ENCODE data around the gene REC8. TPM values are rescaled to one million over a fixed set of nuclear protein-coding genes. Genes with fewer than 3 reads are reported as not detected.

Gene REC8
- total RNA-seq, 2 experiments from 2014 or later: 54.5 to 58.6 TPM

DNA sequence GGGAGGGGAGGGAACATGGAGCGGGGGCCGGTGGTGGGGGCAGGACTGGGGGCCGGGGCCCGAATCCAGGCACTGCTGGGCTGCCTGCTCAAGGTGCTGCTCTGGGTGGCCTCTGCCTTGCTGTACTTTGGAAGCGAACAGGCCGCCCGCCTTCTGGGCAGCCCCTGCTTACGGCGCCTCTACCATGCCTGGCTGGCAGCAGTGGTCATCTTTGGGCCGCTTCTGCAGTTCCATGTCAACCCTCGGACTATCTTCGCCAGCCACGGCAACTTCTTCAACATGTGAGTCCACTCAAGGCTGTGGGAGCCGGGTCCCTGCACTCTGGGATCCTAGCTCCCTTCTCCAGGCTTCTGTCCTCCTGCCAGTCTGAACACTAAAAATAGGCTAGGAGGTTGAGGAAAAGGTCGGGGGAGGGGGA, 40.3 kb upstream of the REC8 start:
- ChIA-PET POLR2A (interaction anchor here (1.6 to 8.7 kb wide), 3 partner anchors 15 to 29 kb away, joined by 6 to 119 read pairs (median 17); partner anchors contain the start of genes DCAF11, IRF9, NRL and RNF31), CTCF (interaction anchor here (1.1 to 2.3 kb wide), 4 partner anchors 10 to 74 kb away, joined by 3 to 9 read pairs (median 5); partner anchors contain the start of gene EMC9)
- H3K27ac Mint-ChIP-seq: peak overlapping the region; percentile 83
- peaks cover 4% of the 10 kb centered on the region for H3K36me3 Mint-ChIP-seq (ENCODE audit: low read depth)
- ATAC-seq: no peak
- peaks cover 31% of the 10 kb centered on the region for H3K4me1 Mint-ChIP-seq (ENCODE audit: low read depth)
- H3K9me3 Mint-ChIP-seq (ENCODE audit: insufficient read depth): no peaks in the 10 kb centered on the region
- no peaks in the 10 kb centered on the region for H3K27me3 Mint-ChIP-seq (ENCODE audit: low read depth)
- DNase-seq: no peak
- no peak overlapping the region for H3K4me3 Mint-ChIP-seq

GRCh38 chr14:24132061-24132685, 39.7 kb upstream of the REC8 start:
- Mint-ChIP-seq H3K36me3 (ENCODE audit: low read depth) (peaks cover 10% of the 10 kb centered on the region), H3K27ac (peak overlapping the region; percentile 83), H3K27me3 (ENCODE audit: low read depth) (no peaks in the 10 kb centered on the region), H3K4me1 (ENCODE audit: low read depth) (peaks cover 36% of the 10 kb centered on the region), H3K4me3 (peak overlapping the region; percentile 34), H3K9me3 (ENCODE audit: insufficient read depth) (no peaks in the 10 kb centered on the region)
- DNase-seq (peak; percentile 33), ATAC-seq (no peak)
- ChIA-PET POLR2A (interaction anchor here (1.0 to 8.7 kb wide), 7 partner anchors 9 to 29 kb away, joined by 3 to 119 read pairs (median 5); partner anchors contain the start of genes DCAF11, EMC9, IRF9 and NRL), CTCF (interaction anchor here (0.7 to 2.3 kb wide), 5 partner anchors 9 to 74 kb away, joined by 3 to 9 read pairs (median 4); partner anchors contain the start of gene EMC9)

DNA sequence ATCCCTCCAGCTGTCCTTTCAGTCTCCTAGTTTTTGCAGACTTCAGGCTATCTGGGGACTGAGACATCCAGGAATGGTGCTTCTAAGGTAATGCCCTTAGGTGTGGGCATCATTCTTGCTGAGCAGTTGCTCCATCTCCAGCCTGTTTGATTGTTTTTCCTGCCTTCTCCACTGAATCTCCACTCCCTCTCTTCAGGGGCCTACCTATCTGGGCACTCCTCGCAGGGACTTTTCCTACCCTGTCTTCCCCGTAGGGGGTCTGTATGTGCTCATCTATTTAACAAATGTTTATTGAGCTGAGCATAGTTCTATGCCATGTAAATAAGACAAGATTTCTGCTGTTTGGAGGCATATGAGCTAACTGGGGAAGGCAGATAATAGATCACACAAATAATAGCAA, 38.9 kb upstream of the REC8 start:
- peaks cover 41% of the 10 kb centered on the region for H3K4me1 Mint-ChIP-seq (ENCODE audit: low read depth)
- DNase-seq (no peak), ATAC-seq (no peak)
- peaks cover 18% of the 10 kb centered on the region for H3K36me3 Mint-ChIP-seq (ENCODE audit: low read depth)
- peak overlapping the region; percentile 83 for H3K27ac Mint-ChIP-seq
- CTCF ChIA-PET: interaction anchor here (0.7 to 2.3 kb wide), 6 partner anchors 8 to 75 kb away, joined by 3 to 9 read pairs (median 4); partner anchors contain the start of gene EMC9
- no peaks in the 10 kb centered on the region for H3K9me3 Mint-ChIP-seq (ENCODE audit: insufficient read depth)
- no peaks in the 10 kb centered on the region for H3K27me3 Mint-ChIP-seq (ENCODE audit: low read depth)
- H3K4me3 Mint-ChIP-seq: no peak overlapping the region
- POLR2A ChIA-PET: interaction anchor here (1.0 to 8.7 kb wide), 7 partner anchors 8 to 28 kb away, joined by 3 to 119 read pairs (median 5); partner anchors contain the start of genes DCAF11, EMC9, IRF9 and NRL

GRCh38 chr14:24133735-24134134, 38.1 kb upstream of the REC8 start:
- Mint-ChIP-seq H3K9me3 (ENCODE audit: insufficient read depth) (no peaks in the 10 kb centered on the region), H3K4me1 (ENCODE audit: low read depth) (peaks cover 46% of the 10 kb centered on the region), H3K4me3 (no peak overlapping the region), H3K36me3 (ENCODE audit: low read depth) (peaks cover 25% of the 10 kb centered on the region), H3K27me3 (ENCODE audit: low read depth) (no peaks in the 10 kb centered on the region), H3K27ac (no peak overlapping the region)
- ChIA-PET CTCF (interaction anchor here (0.9 to 2.3 kb wide), 5 partner anchors 17 to 28 kb away, joined by 3 to 9 read pairs (median 3); partner anchors contain the start of genes DCAF11, IRF9 and NRL), POLR2A (interaction anchor here (1.4 to 8.7 kb wide), 4 partner anchors 8 to 27 kb away, joined by 3 to 119 read pairs (median 12); partner anchors contain the start of genes DCAF11, EMC9, IRF9 and NRL)
- DNase-seq: no peak
- no peak for ATAC-seq

DNA sequence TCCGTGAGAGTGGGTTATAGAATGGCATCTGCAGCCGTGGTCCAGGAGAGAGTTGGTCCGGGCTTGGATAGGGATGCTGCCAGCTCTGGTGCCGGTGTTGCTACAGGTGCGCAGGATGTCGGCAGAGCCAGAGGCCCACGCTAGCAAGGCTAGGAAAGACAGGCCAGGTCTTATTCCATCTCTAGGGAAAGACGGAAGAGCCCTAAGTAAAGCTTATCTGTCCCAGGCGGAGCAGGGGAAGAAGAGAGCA, 36.4 kb upstream of the REC8 start:
- Mint-ChIP-seq H3K9me3 (ENCODE audit: insufficient read depth) (no peaks in the 10 kb centered on the region), H3K4me3 (peak overlapping the region; percentile 86), H3K27ac (peak overlapping the region; percentile 86), H3K36me3 (ENCODE audit: low read depth) (peaks cover 42% of the 10 kb centered on the region), H3K4me1 (ENCODE audit: low read depth) (peaks cover 58% of the 10 kb centered on the region), H3K27me3 (ENCODE audit: low read depth) (no peaks in the 10 kb centered on the region)
- DNase-seq: peak; percentile 36
- POLR2A ChIA-PET: interaction anchor here (0.6 to 8.7 kb wide), 11 partner anchors 9 to 175 kb away, joined by 3 to 119 read pairs (median 6); partner anchors contain the start of genes CHMP4A, DCAF11, IPO4 and IRF9
- ATAC-seq: peak; percentile 3
- CTCF ChIA-PET: interaction anchor here (0.6 to 5.2 kb wide), 8 partner anchors 12 to 77 kb away, joined by 3 to 43 read pairs (median 8); partner anchors contain the start of genes DCAF11, IRF9, NRL and PSME2

- peak; percentile 91 for ATAC-seq
- Mint-ChIP-seq H3K4me1 (ENCODE audit: low read depth) (peaks cover 54% of the 10 kb centered on the region), H3K36me3 (ENCODE audit: low read depth) (peaks cover 47% of the 10 kb centered on the region), H3K27ac (peak within 1 kb of the TSS; percentile 91), H3K27me3 (ENCODE audit: low read depth) (no peaks in the 10 kb centered on the region), H3K9me3 (ENCODE audit: insufficient read depth) (no peaks in the 10 kb centered on the region), H3K4me3 (peak within 1 kb of the TSS; percentile 86)
- POLR2A ChIA-PET: interaction anchor here (0.5 to 8.7 kb wide), 17 partner anchors 9 to 174 kb away, joined by 3 to 119 read pairs (median 5); partner anchors contain the start of genes CARMIL3, CHMP4A, DCAF11 and IPO4
- DNase-seq: peak; percentile 95
- CTCF ChIA-PET: interaction anchor here (0.6 to 5.2 kb wide), 10 partner anchors 9 to 175 kb away, joined by 3 to 43 read pairs (median 5); partner anchors contain the start of genes DCAF11, IRF9, LTB4R and NRL
Observed at GRCh38 chr14:24135834-24136683, 35.8 kb upstream of the REC8 start, which contains the start of gene PSME1. Gene PSME1 (plus strand): TSS chr14:24136194. CDS start chr14:24136263, 69 bp downstream.

GRCh38 chr14:24136684-24137528, 35.0 kb upstream of the REC8 start:
- ChIA-PET CTCF (interaction anchor here (0.7 to 5.2 kb wide), 8 partner anchors 10 to 174 kb away, joined by 3 to 43 read pairs (median 6); partner anchors contain the start of genes DCAF11, IRF9, LTB4R and NRL), POLR2A (interaction anchor here (0.6 to 8.7 kb wide), 12 partner anchors 10 to 85 kb away, joined by 3 to 119 read pairs (median 6); partner anchors contain the start of genes CARMIL3, CHMP4A, DCAF11 and IPO4)
- peak; percentile 32 for DNase-seq
- ATAC-seq: no peak
- Mint-ChIP-seq H3K27me3 (ENCODE audit: low read depth) (no peaks in the 10 kb centered on the region), H3K4me1 (ENCODE audit: low read depth) (peaks cover 51% of the 10 kb centered on the region), H3K36me3 (ENCODE audit: low read depth) (peaks cover 52% of the 10 kb centered on the region), H3K27ac (peak overlapping the region; percentile 91), H3K9me3 (ENCODE audit: insufficient read depth) (no peaks in the 10 kb centered on the region), H3K4me3 (peak overlapping the region; percentile 86)

DNA sequence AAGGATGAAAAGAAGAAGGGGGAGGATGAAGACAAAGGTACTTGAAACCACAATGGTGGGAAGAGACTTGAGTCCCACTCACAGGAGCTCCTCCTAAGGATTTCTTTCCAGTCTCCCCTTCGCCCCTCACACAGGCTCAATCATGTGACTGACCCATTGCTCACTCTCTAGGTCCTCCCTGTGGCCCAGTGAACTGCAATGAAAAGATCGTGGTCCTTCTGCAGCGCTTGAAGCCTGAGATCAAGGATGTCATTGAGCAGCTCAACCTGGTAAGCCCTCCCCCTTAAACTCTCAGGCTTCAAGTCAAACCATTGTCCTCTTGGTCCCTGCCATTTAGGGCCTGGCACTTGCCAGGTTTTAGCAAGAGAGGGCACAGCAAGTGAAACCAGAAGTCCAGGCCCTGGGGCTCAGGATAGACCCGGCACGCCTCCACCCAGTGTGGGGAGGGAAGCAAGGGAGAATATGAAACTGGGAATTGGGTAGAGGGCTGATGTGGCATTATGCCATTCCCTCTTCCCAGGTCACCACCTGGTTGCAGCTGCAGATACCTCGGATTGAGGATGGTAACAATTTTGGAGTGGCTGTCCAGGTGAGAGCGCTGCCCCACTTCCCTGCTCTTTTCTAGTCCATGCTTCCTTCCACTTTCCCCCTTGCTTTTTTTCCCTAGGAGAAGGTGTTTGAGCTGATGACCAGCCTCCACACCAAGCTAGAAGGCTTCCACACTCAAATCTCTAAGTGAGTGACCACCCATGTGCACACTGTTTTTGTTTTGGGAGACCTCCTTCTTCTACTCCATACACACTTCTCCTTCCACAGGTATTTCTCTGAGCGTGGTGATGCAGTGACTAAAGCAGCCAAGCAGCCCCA, 34.1 kb upstream of the REC8 start:
- Mint-ChIP-seq H3K36me3 (ENCODE audit: low read depth) (peaks cover 56% of the 10 kb centered on the region), H3K4me1 (ENCODE audit: low read depth) (peaks cover 49% of the 10 kb centered on the region)
- POLR2A ChIA-PET: interaction anchor here (0.6 to 8.7 kb wide), 7 partner anchors 9 to 73 kb away, joined by 3 to 119 read pairs (median 7); partner anchors contain the start of genes DCAF11, IRF9, NRL and PSME2

GRCh38 chr14:24138396-24139271, 33.2 kb upstream of the REC8 start:
- Mint-ChIP-seq H3K36me3 (ENCODE audit: low read depth) (peaks cover 63% of the 10 kb centered on the region), H3K4me3 (peak overlapping the region; percentile 97), H3K27ac (peak overlapping the region; percentile 68), H3K9me3 (ENCODE audit: insufficient read depth) (no peaks in the 10 kb centered on the region), H3K4me1 (ENCODE audit: low read depth) (peaks cover 54% of the 10 kb centered on the region), H3K27me3 (ENCODE audit: low read depth) (no peaks in the 10 kb centered on the region)
- CTCF ChIA-PET: interaction anchor here (1.5 to 5.2 kb wide), 5 partner anchors 22 to 30 kb away, joined by 3 to 43 read pairs (median 8); partner anchors contain the start of genes DCAF11, IRF9 and NRL
- POLR2A ChIA-PET: interaction anchor here (0.5 to 8.7 kb wide), 5 partner anchors 8 to 44 kb away, joined by 3 to 119 read pairs (median 56); partner anchors contain the start of genes DCAF11, IRF9, NRL and PSME2
- ATAC-seq (no peak), DNase-seq (no peak)

More for the DNA sequence above, 34.1 kb upstream of the REC8 start:
- H3K9me3 Mint-ChIP-seq (ENCODE audit: insufficient read depth): no peaks in the 10 kb centered on the region
- H3K4me3 Mint-ChIP-seq: peak overlapping the region; percentile 86
- DNase-seq: no peak
- H3K27ac Mint-ChIP-seq: peak overlapping the region; percentile 91
- ATAC-seq: no peak
- CTCF ChIA-PET: interaction anchor here (0.7 to 5.2 kb wide), 6 partner anchors 9 to 170 kb away, joined by 3 to 43 read pairs (median 16); partner anchors contain the start of genes DCAF11, IRF9, NRL and PSME2
- H3K27me3 Mint-ChIP-seq (ENCODE audit: low read depth): no peaks in the 10 kb centered on the region
